ENCODE data around the gene OBSL1. TPM values are rescaled to one million over a fixed set of nuclear protein-coding genes. Genes with fewer than 3 reads are reported as not detected.

OBSL1 gene
- total and polyA plus RNA-seq, 2 of the 4 experiments (the other 2 are of a cell fraction), result 21.5 to 51.2 TPM

- 86% methylated on average over 1 of the region's 8 CpGs; no CpG with 5 or more reads in 1 of the 2 experiments for WGBS, 2 experiments (ENCODE audit: extremely low coverage in 2 of 2, insufficient read length in 1 of 2)
- dilution Hi-C loops (cut with HindIII; ENCODE audit: low sequenced_read_pairs, unreplicated experiment) (no loop called here), in situ Hi-C loops (cut with MboI; ENCODE audit: low sequenced_read_pairs) (no loop called here), intact Hi-C loops (cut with micrococcal nuclease) (no loop called here)
- Histone ChIP-seq H4K91ac (ENCODE audit: insufficient read depth, low read depth, low read length) (no peak overlapping the region), H3K14ac (replicated peaks; ENCODE audit: low read depth, low read length) (no peak overlapping the region), H3K9me3 (ENCODE audit: control insufficient read depth, insufficient read depth, low read length) (no peaks in the 10 kb centered on the region), H3K79me1 (ENCODE audit: low read depth in 1 of 2, low read length in 2 of 2) (no peaks in the 10 kb centered on the region; a peak in 1 of 4 replicates), H4K8ac (ENCODE audit: low read depth in 2 of 2, low read length in 2 of 2) (no peak overlapping the region), H2BK15ac (ENCODE audit: low read depth, low read length) (no peak overlapping the region), H3K4me2 (ENCODE audit: low read depth, low read length) (no peak overlapping the region), H2BK120ac (ENCODE audit: low read depth, low read length) (no peak overlapping the region), H3K4ac (ENCODE audit: low read depth, low read length) (no peak overlapping the region), H3K4me1 (ENCODE audit: control insufficient read depth, insufficient read depth, low read length) (0 out of 2 replicates have a peak, but pooled peaks cover 4% of the 10 kb centered on the region), H4K20me1 (ENCODE audit: insufficient read depth, low read length) (no peaks in the 10 kb centered on the region), H2AFZ (replicated peaks; ENCODE audit: low read length, poor library complexity) (no peak overlapping the region), H2AK9ac (replicated peaks; ENCODE audit: low read depth, low read length, poor library complexity) (no peak overlapping the region), H3K27ac (ENCODE audit: insufficient read depth, low read length) (no peak overlapping the region), H3K18ac (ENCODE audit: low read depth, low read length) (no peak overlapping the region), H3K4me3 (ENCODE audit: insufficient read depth, low read depth, low read length) (no peak overlapping the region), H2BK20ac (ENCODE audit: low read depth, low read length) (no peak overlapping the region), H3K9me1 (ENCODE audit: insufficient read depth, low read length) (no peaks in the 10 kb centered on the region), H2BK5ac (ENCODE audit: low read depth, low read length, poor library complexity, severe bottlenecking) (no peak overlapping the region), H3K56ac (ENCODE audit: extremely low read depth, insufficient read depth, low read length) (no peak overlapping the region), H3K9ac (ENCODE audit: low read depth, low read length) (no peak overlapping the region), H3K27me3 (ENCODE audit: control insufficient read depth, insufficient read depth, low read length) (peaks cover 24% of the 10 kb centered on the region), H3K23ac (ENCODE audit: low read depth, low read length) (no peak overlapping the region), H2AK5ac (ENCODE audit: low read depth, low read length) (no peak overlapping the region), H3K36me3 (ENCODE audit: control insufficient read depth, insufficient read depth, low read length) (peaks cover 38% of the 10 kb centered on the region), H4K5ac (ENCODE audit: low read depth, low read length) (no peak overlapping the region)
- ChIA-PET POLR2A (ENCODE audit: unreplicated experiment) (interaction anchor here (0.8 kb wide), 1 partner anchor 9 kb away, joined by 3 read pairs; the partner anchor contains the start of gene GMPPA), CTCF (interaction anchor here (0.6 to 1.4 kb wide), 2 partner anchors 13 to 135 kb away, joined by 3 to 5 read pairs; no protein-coding TSS in a partner anchor)
- DNase-seq, result no peak
- ATAC-seq (ENCODE audit: low read depth), result no peak
- BruUV-seq (replicated peaks), result no TSS peak
- TF ChIP-seq RFX5 (IDR thresholded peaks at IDR 0.05; ENCODE audit: low read depth, low read length) (no peak), MAZ (IDR thresholded peaks at IDR 0.05; ENCODE audit: borderline replicate concordance, low read depth, low read length) (no peak), RAD21 (IDR thresholded peaks at IDR 0.05; ENCODE audit: low read length) (no peak), CTCF (conservative IDR thresholded peaks at IDR 0.05; ENCODE audit: low read depth, low read length) (no peak), RCOR1 (IDR thresholded peaks at IDR 0.05; ENCODE audit: insufficient replicate concordance, low read length) (no peak), NFE2L2 (IDR thresholded peaks at IDR 0.05; ENCODE audit: low read depth, low read length) (no peak), POLR2A (IDR thresholded peaks at IDR 0.05; ENCODE audit: low read depth, low read length) (no peak), BHLHE40 (IDR thresholded peaks at IDR 0.05; ENCODE audit: low read depth, low read length) (no peak), FOS (IDR thresholded peaks at IDR 0.05; ENCODE audit: low read depth, low read length) (no peak), USF2 (IDR thresholded peaks at IDR 0.05; ENCODE audit: low read depth, low read length) (no peak), MAFK (IDR thresholded peaks at IDR 0.05; ENCODE audit: low read depth, low read length) (no peak), MXI1 (IDR thresholded peaks at IDR 0.05; ENCODE audit: borderline replicate concordance, low read depth, low read length) (no peak), CEBPB (IDR thresholded peaks at IDR 0.05; ENCODE audit: low read depth, low read length) (no peak), CHD1 (IDR thresholded peaks at IDR 0.05; ENCODE audit: low read depth, low read length) (no peak), SMC3 (IDR thresholded peaks at IDR 0.05; ENCODE audit: low read depth, low read length) (no peak)
Observed at GRCh38 chr2:219507581-219508443, 63.5 kb downstream of the OBSL1 start.
